ENCODE measurements around the gene FBXO41.
A peak's percentile ranks its signal among the peaks of the same experiment; 100 is the strongest.

FBXO41 gene, protein sequence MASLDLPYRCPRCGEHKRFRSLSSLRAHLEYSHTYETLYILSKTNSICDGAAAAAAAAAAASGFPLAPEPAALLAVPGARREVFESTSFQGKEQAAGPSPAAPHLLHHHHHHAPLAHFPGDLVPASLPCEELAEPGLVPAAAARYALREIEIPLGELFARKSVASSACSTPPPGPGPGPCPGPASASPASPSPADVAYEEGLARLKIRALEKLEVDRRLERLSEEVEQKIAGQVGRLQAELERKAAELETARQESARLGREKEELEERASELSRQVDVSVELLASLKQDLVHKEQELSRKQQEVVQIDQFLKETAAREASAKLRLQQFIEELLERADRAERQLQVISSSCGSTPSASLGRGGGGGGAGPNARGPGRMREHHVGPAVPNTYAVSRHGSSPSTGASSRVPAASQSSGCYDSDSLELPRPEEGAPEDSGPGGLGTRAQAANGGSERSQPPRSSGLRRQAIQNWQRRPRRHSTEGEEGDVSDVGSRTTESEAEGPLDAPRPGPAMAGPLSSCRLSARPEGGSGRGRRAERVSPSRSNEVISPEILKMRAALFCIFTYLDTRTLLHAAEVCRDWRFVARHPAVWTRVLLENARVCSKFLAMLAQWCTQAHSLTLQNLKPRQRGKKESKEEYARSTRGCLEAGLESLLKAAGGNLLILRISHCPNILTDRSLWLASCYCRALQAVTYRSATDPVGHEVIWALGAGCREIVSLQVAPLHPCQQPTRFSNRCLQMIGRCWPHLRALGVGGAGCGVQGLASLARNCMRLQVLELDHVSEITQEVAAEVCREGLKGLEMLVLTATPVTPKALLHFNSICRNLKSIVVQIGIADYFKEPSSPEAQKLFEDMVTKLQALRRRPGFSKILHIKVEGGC

DNA sequence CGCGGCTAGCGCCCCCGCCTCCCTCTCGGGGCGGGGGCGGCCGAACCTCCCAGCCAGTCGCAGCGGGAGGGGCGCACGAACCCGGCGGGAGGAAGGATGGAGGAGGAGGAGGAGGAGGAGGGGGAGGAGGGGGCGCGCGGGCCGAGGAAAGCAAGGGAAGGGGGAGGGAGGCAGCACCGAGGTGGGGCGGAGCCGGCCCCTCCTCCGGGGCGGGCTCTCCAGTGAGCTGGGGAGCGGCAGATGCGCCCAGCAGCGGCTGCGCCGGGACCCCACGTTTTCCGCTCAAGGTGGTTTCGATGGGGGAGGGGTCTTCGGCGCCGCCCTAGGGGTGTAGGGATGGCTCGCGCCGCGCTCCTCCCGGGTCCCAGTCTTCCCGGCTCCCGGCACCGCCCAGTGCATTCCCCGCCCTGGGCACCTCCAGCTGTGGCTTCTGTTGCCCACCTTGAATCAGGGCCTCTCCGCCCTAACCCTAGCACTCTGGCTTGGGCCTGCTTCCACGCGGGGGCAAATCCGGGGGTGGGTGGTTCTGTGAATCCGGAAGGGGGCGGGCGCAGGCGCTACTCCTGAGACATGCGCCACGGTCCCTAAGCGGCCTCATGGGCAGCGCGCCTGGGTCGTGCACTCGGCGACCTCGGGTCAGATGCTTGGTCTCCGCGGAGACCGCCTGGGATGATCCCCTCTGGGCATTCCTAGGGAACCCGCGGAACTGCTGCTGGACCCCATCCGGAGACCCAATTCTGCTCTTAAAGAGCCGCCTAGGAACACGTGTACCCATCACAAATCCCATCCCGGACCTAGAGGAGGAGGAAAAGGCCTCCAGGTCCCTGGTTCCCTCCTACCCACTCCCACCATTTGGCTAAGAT, at the start of gene FBXO41:
Gene FBXO41 (minus strand): TSS at position 183 of the 863 bp plus-strand sequence. CDS start 14,848 bp downstream, outside the sequence.
- peak; percentile 53 for DNase-seq

DNA sequence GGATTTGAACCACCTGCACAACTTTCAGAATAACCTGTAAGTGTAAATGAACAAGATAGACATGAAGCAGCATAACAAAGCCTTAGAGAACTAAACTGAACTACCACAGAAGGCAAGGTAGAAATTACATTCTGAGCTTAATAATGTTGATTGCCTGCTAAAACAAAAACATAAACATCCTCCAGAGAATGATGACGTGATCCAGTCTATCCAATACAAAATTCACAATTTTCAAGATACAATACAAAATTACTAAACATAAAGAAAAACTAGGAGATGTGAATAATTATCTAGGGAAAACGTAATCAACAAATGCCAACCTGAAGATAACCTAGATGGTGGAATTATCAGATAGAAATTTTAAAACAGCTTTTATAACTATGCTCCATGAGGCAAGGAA, 49.8 kb upstream of the FBXO41 start:
- no peak for DNase-seq

DNA sequence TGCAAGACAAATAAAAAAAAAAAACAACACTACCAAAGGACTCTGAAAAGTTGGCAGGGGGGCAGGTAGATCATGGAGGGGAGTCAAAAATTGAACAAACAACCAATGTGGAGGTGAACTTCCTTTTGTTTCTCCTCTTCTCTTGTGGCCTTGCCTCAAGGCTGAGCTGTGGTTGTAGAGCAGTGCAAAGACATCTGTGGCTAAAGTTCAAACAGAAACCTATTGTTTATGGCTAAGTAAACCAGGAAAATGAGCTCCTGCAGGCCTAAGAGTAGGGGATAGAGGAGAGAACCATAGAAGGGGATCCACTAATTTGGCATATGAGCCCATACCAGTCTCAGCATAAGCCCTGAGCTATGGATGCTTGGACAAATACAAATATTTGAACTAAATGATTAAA, 49.3 kb upstream of the FBXO41 start:
- DNase-seq = peak; percentile 38

DNA sequence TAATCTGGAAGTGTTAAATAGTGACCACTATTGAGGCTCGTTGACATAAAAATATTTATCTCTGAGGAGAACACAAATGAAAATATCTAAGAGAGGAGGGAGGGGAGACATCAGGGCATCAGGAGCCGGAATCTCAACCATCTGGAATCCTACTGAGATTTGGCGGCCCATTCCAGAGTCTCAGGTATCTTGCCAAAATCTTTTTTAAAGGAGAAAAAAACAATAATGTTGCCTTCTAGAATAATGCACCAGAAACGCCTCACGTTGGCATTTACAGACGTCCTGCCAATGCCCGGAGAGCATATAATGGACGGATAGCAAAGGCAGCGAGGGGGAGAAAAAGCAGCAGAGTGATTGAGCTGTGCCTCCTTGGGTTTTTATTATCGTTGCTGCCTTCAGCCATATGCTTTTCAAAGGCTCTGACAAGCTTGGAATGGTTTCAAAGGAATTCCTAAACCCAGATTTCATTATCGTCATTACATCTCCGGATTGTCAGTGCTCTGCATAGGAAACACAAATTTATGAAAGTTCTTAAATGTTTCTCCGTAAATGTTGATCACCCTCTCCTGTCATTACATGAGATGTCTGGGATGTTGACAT, 39.9 kb upstream of the FBXO41 start:
- DNase-seq = no peak

DNA sequence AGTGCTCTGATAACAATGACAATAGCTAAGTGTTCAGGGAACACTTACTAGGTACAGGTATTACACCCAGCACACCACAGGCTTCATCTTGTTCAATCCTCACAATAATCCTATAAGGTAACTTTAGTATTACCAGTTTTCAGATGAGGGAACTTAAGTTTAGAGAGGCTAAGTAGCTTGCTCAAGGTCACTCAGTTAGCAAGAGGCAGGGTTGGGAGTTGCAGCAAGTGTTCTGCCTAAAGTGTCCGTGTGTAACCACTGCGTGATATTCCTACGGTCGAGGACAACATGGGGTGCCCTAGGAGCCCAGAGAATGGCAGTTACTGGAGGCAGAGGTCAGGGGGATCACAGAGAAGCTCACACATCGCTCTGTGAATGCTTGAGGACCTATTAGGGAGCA, 39.3 kb upstream of the FBXO41 start:
- DNase-seq = no peak

DNA sequence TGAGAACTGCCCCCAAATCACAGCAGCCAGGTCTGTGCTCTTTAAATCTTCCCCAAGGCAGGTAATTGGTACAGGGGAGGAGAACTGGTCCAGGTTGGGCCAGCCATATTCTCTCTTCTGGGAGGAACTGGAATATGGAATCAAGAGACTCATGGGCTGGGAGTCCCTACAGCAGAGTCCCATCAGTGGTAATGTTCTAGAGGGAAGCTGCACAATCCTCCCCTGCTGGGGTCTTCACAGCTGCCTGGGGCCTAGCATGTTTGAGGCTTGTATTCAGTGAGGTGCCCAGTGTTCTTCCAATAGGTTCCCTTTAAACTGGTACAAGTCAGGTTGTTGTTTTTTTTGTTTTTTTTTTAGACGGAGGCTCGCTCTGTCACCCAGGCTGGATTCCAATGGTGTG, 30.2 kb upstream of the FBXO41 start:
- no peak for DNase-seq

DNA sequence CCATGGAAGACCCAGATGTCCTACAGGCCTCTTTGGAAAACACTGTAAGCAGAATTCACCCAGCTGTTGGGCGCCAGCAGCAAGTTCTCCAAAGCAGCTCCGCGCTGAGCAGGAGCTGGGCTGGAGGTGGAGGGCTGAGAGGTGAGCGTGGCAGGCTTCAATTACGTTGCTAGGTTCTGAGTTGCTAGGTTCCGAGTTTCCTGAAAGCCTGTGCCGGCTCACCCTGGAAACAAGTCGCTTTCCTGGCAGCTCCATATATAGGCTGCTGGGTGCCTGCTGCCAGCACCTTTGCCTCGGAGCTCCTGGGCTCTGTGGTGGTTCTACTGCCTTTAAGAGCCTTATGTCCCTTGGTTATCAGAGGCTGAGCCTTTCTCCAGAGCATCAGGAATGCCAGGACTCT, 23.4 kb upstream of the FBXO41 start:
- DNase-seq = no peak

DNA sequence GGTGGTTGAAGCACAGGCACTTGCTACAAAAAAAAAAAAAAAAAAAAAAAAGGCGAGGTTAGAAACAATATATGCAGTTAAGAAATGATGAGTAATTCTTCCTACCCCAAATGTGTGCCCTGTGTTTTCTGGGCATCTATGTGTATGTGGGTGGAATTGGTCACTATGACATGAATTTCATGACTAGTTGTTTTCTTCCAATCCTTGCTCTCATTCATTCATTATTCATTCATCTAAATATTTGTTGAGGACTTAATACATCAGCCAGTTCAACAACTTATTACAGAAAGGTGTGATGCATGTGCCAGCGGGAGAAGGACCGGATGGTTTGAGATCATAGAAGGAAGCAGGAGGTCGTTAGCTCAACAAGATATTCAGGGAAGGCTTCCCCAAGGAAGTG, 17.4 kb upstream of the FBXO41 start:
- DNase-seq = no peak

DNA sequence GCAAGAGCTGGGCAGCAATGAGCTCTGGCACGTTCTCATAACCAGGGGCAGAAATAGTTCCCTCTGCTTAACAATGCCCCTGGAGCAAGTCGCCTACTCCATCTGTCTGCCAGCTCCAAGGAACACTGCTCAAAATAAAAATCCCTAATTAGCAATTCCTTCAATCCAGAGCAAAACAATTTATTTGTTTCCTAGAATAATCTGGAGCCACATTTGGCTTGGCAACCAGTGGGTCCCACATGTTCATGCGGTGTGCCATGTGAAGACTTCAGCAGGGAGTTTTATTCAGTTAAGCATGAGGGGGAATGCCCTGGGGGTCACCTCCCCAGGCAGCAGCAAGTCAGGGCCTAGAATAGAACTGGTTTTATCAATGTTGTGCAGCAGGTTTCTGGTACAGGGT, 16.6 kb upstream of the FBXO41 start:
- DNase-seq = no peak

DNA sequence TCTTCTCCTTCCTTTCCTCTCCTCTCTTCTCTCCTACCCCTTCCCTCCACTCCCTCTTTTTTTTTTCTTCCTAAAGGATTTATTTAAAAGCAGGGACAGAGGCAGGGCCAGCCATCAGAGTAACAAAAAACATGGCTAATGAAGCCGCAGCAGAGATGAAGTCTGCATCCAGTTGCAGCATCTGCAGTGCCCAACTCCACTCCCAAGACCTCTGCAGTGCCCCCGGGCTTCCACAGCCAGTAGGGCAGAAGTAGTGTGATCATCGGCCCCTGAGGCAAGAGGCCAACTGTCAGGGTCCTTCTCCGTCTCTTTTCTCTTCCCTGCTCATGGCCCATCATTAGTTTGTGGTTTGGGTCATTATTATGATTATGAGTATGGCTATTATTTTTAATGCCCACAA, 13.3 kb upstream of the FBXO41 start:
- DNase-seq = no peak

DNA sequence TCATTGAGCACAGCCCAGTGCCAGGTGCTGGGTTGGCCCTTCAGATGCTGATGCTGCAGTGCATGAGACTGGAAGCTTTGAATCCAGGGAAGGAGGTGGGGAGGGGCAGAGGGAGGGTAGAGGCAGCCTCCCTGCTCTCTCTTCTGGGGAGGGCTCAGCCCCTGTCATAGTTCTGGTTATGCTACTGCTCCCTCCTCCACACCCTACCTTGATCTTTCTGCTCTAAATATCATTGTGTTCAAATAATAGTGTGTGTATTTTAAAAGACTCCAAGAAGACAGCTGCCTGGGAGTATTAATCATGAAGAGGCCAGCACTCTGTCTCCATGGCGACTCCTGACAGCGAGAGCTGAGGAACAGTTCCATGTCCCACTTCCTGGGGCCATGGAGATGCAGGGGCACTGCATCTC, 12.9 kb upstream of the FBXO41 start:
- DNase-seq = peak; percentile 25

DNA sequence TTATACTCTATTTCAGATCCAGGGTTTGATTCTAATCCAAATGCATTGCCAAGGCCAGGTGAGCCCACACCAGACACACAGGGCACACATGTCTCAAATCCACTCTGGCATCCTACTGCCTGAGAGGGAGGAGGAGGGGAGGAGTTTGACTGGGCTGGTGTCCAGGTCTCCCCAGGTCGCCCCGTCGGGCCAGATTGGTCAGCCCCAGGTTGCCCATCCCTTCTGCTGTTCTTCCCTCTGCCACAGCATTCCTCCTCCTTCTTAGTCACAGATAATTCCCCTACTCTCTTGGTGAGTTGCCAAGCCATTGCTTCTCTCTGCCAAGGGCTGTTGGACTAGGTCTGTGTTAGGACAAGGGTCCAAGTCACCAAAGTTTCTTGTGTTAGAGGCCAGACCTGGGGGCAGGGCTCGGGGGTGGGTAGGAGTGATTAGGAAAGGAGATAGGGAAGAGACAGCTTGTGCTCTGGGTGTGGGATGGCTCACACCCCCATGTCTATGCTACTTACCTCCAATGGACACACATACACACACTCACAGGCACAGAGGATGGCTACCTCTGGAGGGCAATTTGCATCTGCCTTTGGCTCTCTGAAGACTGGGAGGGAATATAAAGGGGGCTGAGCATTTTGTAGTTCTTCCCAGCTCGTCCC, 11.6 kb upstream of the FBXO41 start:
- no peak for DNase-seq

DNA sequence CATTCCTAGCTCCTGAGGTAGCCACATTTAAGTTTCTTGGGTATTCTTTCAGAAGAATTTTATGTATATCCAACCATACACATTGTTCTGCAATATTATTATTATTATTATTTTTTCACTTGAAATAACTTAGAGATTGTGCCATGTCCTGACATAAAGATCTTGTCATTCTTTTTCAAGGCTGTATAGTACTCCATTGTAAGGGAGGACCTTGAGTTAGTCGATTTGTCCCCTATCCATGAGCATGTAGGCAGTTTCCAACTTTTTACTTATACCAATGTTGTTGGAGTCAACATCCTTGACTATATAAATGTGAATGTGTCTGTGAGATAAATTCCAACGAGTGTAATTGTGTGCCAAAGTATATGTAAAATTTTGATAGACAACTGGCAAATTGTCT, 10.0 kb upstream of the FBXO41 start:
- no peak for DNase-seq

DNA sequence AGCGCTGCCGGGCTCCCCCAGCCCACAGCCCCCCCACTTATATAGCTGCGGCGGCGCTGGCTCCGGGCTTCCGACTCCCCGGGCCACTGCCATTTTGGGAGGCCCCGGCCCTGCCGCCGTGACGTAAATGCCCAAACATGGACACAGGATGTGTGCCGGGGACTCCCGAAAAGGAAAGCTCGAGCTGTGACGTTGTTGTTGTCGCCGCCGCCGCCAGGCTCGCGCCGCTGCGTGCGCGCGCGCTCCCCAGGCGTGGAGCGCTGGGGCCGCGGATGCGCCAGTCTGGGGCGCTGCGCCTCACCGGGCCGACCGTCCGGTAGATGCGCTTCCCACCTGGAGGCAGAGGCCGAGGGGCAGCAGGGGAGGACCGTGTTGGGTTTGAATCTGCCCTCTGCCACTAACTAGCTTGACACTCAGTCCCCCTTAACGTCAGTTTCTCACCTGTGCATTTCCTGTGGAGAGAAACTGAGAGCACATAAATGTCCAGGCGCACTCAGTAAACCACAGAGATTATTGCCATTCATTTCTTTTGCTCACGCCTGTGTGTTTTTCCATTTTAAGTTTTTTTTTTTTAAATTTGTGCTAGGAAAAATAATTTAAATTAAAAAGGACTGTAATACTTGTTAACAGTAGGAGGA, 9.4 kb upstream of the FBXO41 start, which contains the start of gene EGR4:
Gene EGR4 (minus strand): TSS at position 15 of the 638 bp plus-strand sequence. CDS start 231 bp downstream, outside the sequence.
- peak; percentile 83 for DNase-seq

DNA sequence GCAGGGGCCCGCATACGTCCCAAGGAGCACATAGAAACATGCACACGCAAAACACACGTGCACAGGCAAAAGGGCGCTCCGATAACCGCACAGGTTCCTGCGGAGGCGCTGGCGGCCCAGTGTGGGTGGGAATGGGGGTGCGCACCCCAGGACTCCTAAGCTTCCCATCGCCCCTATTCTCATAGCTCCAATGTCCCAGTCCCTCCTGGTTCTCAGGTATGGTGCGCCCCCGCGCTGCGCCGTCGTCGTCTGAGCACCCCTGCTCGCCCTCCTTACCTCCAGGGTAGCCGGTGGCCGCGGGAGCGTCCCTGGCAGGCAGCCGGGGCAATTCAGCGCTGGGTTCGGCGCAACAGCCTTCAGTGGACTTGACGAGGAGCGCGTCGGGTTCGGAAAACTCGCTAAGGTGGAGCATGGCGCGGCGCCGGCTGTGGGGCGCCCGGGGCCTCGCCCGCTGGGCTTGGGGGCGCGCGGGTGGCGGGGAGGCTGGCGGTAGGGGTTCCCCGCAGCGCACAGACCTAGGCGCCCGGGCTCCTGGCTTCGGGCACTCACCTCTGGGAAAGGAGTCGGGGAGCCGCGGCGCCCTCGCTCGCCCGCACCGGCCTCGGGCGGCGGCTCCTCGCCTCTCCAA, 8.7 kb upstream of the FBXO41 start:
- no peak for DNase-seq

DNA sequence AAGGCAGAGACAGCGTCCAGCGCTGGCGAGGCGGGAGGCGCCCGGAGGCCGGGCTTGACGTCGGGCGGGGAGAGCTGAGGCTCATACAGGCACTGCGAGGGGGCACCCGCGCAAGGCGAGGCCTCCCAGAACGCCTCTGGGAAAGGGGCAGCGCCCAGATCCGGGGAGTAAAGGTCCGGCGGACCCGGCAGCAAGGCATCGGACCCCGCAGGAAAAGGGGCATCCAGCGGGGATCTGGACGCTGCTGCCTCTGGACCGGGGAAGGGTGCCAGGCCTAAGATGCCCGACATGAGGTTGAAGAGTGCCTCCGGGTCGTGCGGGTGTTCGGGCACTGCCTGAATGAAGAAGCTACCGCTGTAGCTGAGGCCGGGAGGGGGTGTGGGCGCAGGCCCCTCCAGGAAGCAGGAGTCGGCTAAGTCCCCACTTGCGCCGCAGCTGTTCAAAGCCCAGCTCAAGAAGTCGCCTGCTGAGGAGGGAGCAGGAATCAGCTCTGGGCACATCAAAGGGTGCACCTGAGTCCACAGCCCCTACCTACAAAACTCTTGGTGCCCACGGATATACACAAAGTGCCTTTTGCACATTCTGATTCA, 8.1 kb upstream of the FBXO41 start:
- peak; percentile 21 for DNase-seq

DNA sequence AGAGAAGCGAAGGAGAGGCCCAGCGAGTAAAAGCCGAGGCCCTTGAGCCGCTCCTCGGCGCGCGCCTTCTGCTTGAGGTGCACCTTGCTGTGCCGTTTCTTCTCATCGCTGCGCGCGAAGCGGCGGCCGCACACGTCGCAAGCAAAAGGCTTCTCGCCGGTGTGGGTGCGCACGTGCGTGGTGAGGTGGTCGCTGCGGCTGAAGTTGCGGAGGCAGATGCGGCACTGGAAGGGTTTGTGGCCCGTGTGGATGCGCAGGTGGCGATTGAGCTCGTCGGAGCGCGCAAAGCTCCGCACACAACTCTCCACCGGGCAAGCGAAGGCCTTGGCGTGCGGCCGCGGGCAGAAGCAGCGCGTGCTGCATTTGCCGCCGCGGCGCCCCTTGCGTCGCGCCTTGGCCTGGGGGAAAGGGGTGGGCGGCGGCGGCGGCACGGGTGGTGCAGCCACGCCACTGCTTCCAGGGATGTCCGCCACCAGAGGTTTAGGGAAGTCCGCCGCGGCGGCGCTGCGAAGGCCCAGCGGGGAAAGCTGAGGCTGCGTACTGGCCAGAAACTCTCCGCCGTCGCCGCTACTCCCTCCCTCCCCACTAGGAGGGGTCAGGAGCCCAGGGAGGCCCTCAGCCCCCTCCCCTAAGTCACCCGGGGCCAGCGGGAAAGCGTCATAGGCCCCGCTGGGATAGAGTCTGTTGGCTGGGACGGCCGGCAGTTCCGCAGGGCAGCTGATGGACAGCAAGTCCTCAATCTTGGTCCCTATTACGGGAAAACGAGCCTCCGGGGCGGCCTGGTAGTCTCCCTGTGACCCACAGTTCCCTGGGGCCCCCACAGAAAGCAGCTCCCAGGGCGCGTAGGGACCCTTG, 7.4 kb upstream of the FBXO41 start:
- DNase-seq = peak; percentile 23

DNA sequence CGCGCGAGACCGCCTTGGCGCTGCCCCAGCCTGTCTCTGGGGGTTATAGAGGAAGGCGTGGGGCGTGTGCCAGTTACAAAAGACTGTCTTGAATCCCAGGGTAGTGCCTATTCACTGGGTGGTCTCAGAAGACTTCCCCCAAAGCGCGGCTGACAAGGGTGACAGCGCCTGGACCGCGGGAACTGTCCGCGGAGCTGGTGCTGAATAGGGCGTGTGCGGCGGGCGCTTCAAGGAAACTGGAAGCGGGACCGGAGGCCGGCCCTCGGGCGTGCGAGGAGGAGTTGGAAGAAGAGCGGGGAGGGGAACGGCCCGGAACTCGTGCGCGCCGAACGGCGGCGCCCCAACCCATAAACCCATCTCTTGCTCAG, 6.8 kb upstream of the FBXO41 start:
- no peak for DNase-seq

DNA sequence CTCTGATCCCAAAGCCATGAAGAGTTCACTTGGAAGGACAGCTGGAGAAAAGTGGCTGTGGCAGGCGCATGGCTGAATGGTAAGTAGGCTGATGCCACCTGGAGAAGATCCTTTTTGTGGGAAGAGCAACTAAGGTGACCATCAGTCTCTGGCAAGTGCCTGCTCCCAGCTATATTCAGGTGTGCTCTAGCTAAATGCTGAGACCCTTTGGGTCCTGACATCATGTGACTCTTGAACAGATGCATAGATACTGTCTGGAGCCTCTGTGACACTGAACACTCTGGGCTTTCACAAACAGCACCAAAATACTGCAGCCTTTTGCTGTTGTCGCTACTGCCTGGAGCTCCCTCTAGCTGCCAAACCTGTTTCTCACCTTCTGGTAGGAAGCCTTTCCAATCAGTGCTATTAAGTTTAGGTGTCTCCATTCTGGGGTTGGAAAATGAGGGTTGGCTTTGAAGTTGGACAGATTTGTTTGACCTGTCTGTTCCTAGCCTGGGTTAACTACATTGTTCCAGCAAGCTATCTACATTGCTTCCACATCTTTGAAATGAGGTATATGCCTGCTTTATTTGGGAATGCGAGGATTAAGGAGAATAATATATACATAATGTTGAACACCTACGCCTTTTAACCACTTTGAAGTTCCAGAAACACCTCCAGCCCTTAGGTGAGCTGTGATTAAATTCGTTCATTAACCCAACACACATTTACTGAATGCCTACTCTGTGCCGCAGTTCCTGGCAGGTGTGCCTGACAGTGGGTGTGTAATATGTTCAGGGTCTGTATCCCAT, 6.0 kb upstream of the FBXO41 start:
- peak; percentile 75 for DNase-seq
